Measurements from ENCODE around the gene GHRH. TPM values are rescaled to one million over a fixed set of nuclear protein-coding genes. Genes with fewer than 3 reads are reported as not detected.

GHRH gene
- total RNA-seq, 1 donor from 2014 or later: not detected

DNA sequence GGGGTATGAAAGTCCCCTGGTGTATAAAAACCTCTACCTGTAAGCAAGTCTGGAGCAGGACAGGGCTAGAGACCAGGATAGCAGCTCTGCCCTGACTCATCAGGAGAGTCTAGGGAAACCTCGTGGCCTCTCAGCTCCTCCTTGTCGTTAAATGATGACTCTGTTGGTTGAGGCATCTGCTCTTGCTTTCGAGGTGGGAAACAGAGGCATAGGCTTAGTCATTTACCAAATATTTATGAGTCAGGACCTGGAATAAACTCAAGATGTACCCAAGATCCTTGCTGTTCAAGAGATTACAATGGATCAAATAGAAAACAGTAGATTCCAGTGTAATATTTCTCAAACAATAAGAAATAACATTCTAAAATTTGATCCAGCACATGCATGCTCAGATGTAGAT, 33.4 kb upstream of the GHRH start:
- TF ChIP-seq, protein P1, sequence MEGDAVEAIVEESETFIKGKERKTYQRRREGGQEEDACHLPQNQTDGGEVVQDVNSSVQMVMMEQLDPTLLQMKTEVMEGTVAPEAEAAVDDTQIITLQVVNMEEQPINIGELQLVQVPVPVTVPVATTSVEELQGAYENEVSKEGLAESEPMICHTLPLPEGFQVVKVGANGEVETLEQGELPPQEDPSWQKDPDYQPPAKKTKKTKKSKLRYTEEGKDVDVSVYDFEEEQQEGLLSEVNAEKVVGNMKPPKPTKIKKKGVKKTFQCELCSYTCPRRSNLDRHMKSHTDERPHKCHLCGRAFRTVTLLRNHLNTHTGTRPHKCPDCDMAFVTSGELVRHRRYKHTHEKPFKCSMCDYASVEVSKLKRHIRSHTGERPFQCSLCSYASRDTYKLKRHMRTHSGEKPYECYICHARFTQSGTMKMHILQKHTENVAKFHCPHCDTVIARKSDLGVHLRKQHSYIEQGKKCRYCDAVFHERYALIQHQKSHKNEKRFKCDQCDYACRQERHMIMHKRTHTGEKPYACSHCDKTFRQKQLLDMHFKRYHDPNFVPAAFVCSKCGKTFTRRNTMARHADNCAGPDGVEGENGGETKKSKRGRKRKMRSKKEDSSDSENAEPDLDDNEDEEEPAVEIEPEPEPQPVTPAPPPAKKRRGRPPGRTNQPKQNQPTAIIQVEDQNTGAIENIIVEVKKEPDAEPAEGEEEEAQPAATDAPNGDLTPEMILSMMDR (conservative IDR thresholded peaks at IDR 0.05): no peak
- Mint-ChIP-seq H3K27me3 (ENCODE audit: low read depth) (no peaks in the 10 kb centered on the region), H3K36me3 (ENCODE audit: low read depth) (peaks cover 27% of the 10 kb centered on the region), H3K4me3 (no peak overlapping the region), H3K9me3 (peaks cover 7% of the 10 kb centered on the region), H3K4me1 (peaks cover 41% of the 10 kb centered on the region), H3K27ac (ENCODE audit: unreplicated experiment) (no peak overlapping the region)
- DNase-seq (ENCODE audit: low read depth, low spot score): no peak

DNA sequence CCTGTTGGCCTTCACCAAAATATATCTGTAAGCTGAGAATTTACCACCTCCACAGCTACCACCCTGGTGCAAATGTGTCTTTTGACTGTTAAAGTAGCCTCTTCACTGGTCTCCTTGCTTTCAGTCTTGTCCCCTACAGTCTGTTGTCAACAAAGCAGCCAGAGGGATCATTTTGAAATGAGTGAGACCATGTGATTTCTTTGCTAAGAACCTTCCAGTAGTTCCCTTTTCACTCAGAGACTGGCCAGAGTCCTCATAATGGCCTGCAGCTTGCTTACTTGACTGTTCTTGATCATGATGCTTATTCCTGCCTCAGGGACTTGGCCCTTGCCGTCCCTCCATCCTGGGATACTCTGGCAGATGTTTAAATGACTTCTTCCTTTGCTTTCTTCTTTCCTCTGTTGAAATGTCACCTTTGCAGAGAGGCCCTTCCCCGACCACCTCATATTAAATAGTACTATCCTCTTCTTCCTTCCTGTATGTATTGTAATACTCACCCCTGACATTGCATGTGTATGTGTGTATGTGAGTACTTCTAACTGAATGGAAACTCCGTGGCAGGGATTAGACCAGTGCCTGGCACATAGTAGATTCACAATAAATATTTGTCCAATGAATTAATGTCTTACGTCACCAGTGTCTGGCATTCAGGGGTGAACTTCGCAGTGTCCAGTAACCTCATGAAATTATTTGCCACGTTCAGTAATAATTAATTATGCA, 32.8 kb upstream of the GHRH start:
- Mint-ChIP-seq H3K9me3 (peaks cover 7% of the 10 kb centered on the region), H3K36me3 (ENCODE audit: low read depth) (peaks cover 25% of the 10 kb centered on the region), H3K4me1 (peaks cover 42% of the 10 kb centered on the region), H3K4me3 (peak overlapping the region; percentile 28), H3K27me3 (ENCODE audit: low read depth) (no peaks in the 10 kb centered on the region), H3K27ac (ENCODE audit: unreplicated experiment) (no peak overlapping the region)
- TF ChIP-seq, protein P1 (conservative IDR thresholded peaks at IDR 0.05): no peak
- DNase-seq (ENCODE audit: low read depth, low spot score): no peak

DNA sequence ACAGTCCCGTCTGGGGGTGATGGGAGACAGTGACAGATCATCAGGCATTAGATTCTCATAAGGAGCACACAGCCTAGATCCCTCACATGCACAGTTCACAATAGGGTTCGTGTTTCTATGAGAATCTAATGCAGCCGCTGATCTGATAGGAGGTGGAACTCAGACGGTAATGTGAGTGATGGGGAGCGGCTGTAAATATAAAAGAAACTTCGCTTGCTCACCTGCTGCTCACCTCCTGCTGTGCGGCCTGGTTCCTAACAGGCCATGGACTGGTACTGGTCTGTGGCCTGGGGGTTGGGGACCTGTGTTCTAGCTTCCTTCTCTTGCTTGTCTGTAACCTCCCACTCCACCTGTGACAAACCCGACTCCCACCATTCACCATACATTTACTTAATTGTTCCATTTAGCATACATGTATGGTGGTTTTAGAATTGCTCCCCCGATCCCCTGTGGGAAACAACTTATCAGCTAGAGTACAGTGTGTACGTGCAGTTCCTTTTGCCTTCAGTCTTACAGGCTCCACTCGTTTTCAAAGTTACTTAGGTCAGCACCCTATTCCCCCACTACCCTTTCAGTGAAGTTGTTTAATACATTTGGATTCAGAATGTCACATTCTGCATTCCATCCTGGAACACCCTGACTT, 31.8 kb upstream of the GHRH start:
- Mint-ChIP-seq H3K9me3 (peaks cover 7% of the 10 kb centered on the region), H3K36me3 (ENCODE audit: low read depth) (peaks cover 22% of the 10 kb centered on the region), H3K4me1 (peaks cover 45% of the 10 kb centered on the region), H3K27ac (ENCODE audit: unreplicated experiment) (no peak overlapping the region), H3K4me3 (peak overlapping the region; percentile 84), H3K27me3 (ENCODE audit: low read depth) (no peaks in the 10 kb centered on the region)
- no peak for DNase-seq (ENCODE audit: low read depth, low spot score)
- TF ChIP-seq, protein P1 (conservative IDR thresholded peaks at IDR 0.05): no peak

DNA sequence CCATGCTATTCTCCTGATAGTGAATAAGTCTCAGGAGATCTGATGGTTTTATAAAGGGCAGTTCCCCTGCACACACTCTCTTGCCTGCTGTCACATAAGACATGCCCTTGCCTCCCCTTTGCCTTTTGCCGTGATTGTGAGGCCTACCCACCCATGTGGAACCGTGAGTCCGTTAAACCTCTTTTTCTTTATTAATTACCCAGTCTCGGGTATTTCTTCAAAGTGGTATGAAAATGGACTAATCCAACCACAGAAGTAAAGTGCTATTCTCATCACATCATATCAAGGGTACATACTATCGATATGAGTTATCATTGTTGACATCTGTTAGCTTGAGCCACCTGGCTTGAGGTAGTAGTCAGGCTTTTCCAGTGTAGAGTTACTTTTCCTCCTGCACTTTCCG, 30.1 kb upstream of the GHRH start:
- Mint-ChIP-seq H3K36me3 (ENCODE audit: low read depth) (peaks cover 22% of the 10 kb centered on the region), H3K4me3 (peak overlapping the region; percentile 95), H3K27ac (ENCODE audit: unreplicated experiment) (no peak overlapping the region)

DNA sequence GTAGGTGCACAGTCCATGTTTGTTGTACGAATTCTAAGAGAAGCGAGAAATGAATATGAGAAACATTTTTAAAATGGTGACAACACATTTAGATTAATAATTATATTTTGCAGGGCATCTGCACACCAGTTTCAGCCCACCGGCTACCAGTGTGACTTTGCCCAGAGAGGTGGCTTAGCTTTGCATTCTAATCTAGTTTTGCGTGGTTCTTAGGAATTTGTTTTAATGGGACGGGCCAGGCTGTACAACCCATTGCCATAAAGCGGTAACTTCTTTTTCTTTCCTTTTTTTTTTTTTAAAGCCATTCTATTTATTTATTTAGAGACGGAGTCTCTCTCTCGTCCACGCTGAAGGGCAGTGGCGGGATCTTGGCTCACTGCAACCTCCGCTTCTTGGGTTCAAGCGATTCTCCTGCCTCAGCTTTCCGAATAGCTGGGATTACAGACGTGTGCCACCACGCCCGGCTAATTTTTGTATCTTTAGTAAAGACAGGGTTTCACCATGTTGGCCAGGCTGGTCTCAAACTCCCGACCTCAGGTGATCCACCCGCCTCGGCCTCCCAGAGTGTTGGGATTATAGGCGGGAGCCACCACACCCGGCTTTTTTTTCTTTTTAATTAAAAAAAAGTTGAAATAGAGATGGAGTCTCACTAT, 28.7 kb upstream of the GHRH start:
- Mint-ChIP-seq H3K9me3 (peaks cover 7% of the 10 kb centered on the region), H3K27ac (ENCODE audit: unreplicated experiment) (peak overlapping the region; percentile 75), H3K4me1 (peaks cover 32% of the 10 kb centered on the region), H3K36me3 (ENCODE audit: low read depth) (peaks cover 22% of the 10 kb centered on the region), H3K4me3 (peak overlapping the region; percentile 95), H3K27me3 (ENCODE audit: low read depth) (peaks cover 3% of the 10 kb centered on the region)
- no peak for DNase-seq (ENCODE audit: low read depth, low spot score)
- TF ChIP-seq, protein P1 (conservative IDR thresholded peaks at IDR 0.05): no peak

More for the DNA sequence above, 30.1 kb upstream of the GHRH start:
- H3K9me3 Mint-ChIP-seq: peaks cover 7% of the 10 kb centered on the region
- TF ChIP-seq, protein P1 (conservative IDR thresholded peaks at IDR 0.05): no peak
- no peak for DNase-seq (ENCODE audit: low read depth, low spot score)
- H3K4me1 Mint-ChIP-seq: peaks cover 40% of the 10 kb centered on the region
- peaks cover 3% of the 10 kb centered on the region for H3K27me3 Mint-ChIP-seq (ENCODE audit: low read depth)

Measured in neural crest cell (in vitro differentiated cells).